H1 (cell line): ENCODE results near the gene PDIA5. TPM values are rescaled to one million over a fixed set of nuclear protein-coding genes. Genes with fewer than 3 reads are reported as not detected.

ENCODE experiments used
- CTCF ChIA-PET: fragments of 300-600 bp; sonication (Branson Sonifier 250); formaldehyde crosslinking; loops from one replicate; lab custom pipeline; 2021; ENCODE audit not compliant: partially characterized antibody; lab: Charles Lee
- POLR2A ChIA-PET: fragments of 300-600 bp; sonication (Branson Sonifier 250); formaldehyde crosslinking; loops from one replicate; lab custom pipeline; 2021; ENCODE audit warnings: inconsistent platforms; ENCODE audit not compliant: partially characterized antibody; lab: Charles Lee
- DNase-seq, 2 experiments: peaks; one replicate each; pipeline versions ENCODE4 v3.0.0 to v3.0.0-alpha.2; 2010 to 2022; ENCODE audit warnings: low spot score in 2 of 2, low read depth in 1 of 2, mixed read lengths in 1 of 2
- FAIRE-seq: peaks from 2 replicates; lab custom pipeline; 2011; peaks lifted over from hg19 to GRCh38; lab: Jason Lieb, UNC
- H2AFZ ChIP-seq: 2 replicates; pipeline ENCODE4 v1.8.1; 2012; ENCODE audit warnings: low read length, inconsistent platforms
- H2AK5ac ChIP-seq: 2 replicates; pipeline ENCODE4 v1.6.1; 2013; ENCODE audit warnings: low read depth, low read length
- H2BK120ac ChIP-seq: replicated peaks from 2 replicates; pipeline ENCODE3; 2013; ENCODE audit warnings: low read depth, low read length, inconsistent platforms
- H2BK12ac ChIP-seq: 2 replicates; pipeline ENCODE4 v1.6.1; 2013; ENCODE audit warnings: low read depth, low read length
- H2BK15ac ChIP-seq: 2 replicates; pipeline ENCODE4 v1.6.1; 2013; ENCODE audit warnings: low read length
- H2BK20ac ChIP-seq: 2 replicates; pipeline ENCODE4 v1.6.1; 2013; ENCODE audit warnings: low read length
- H2BK5ac ChIP-seq: 2 replicates; pipeline ENCODE4 v1.6.1; 2013; ENCODE audit warnings: low read depth, low read length
- H3K14ac ChIP-seq: 2 replicates; pipeline ENCODE4 v1.6.1; 2013; ENCODE audit warnings: inconsistent platforms; ENCODE audit not compliant: insufficient read length
- H3K18ac ChIP-seq: 2 replicates; pipeline ENCODE4 v1.6.1; 2013; ENCODE audit warnings: low read length; ENCODE audit errors: extremely low read depth
- H3K23ac ChIP-seq: 2 replicates; pipeline ENCODE4 v1.6.1; 2013; ENCODE audit warnings: inconsistent platforms; ENCODE audit not compliant: insufficient read length
- H3K23me2 ChIP-seq: 2 replicates; pipeline ENCODE4 v1.6.1; 2013; ENCODE audit warnings: low read depth, low read length
- H3K27ac ChIP-seq: 2 replicates; pipeline ENCODE4 v1.6.1; 2011; ENCODE audit warnings: low read depth, low read length, inconsistent platforms
- H3K27me3 ChIP-seq, 4 experiments: replicated peaks in 1 of 4; 1 replicate in 1 of 4; 2 replicates in 3 of 4; pipeline versions ENCODE4 v1.6.1 to v1.8.1; 2011 to 2013; ENCODE audit warnings: low read length in 3 of 4, mild to moderate bottlenecking in 3 of 4, inconsistent platforms in 2 of 4, mixed read lengths in 2 of 4, moderate library complexity in 1 of 4; ENCODE audit not compliant: control insufficient read depth in 3 of 4, insufficient read depth in 3 of 4; ENCODE audit errors: extremely low read depth in 1 of 4
- H3K36me3 ChIP-seq, 4 experiments: 2 replicates each; pipeline versions ENCODE4 v1.6.1 to v1.8.1; 2011 to 2013; ENCODE audit warnings: mild to moderate bottlenecking in 4 of 4, low read length in 3 of 4, moderate library complexity in 2 of 4, control low read depth in 1 of 4, inconsistent platforms in 1 of 4; ENCODE audit not compliant: insufficient read depth in 4 of 4, control insufficient read depth in 2 of 4
- H3K4ac ChIP-seq: replicated peaks from 2 replicates; pipeline ENCODE3; 2013; ENCODE audit warnings: low read length, low read depth, mixed read lengths, inconsistent platforms; ENCODE audit not compliant: insufficient read length
- H3K4me1 ChIP-seq, 4 experiments: replicated peaks in 1 of 4; 1 replicate in 1 of 4; 2 replicates in 3 of 4; pipeline versions ENCODE4 v1.6.1 to v1.8.1; 2011 to 2013; ENCODE audit warnings: low read length in 3 of 4, inconsistent platforms in 2 of 4, mixed read lengths in 1 of 4; ENCODE audit not compliant: insufficient read depth in 4 of 4, control insufficient read depth in 3 of 4
- H3K4me2 ChIP-seq, 2 experiments: 2 replicates each; pipeline versions ENCODE4 v1.6.1 to v1.8.1; 2011 to 2013; ENCODE audit warnings: low read depth in 2 of 2, low read length in 2 of 2, control low read depth in 1 of 2, inconsistent platforms in 1 of 2, mild to moderate bottlenecking in 1 of 2; ENCODE audit not compliant: insufficient read depth in 1 of 2
- H3K4me3 ChIP-seq, 4 experiments: fragments of 200-600, 300-600 bp in 1 of 4; sonication (generic), shearing (Covaris generic), sonication (Bioruptor Twin) in 1 of 4; 2 replicates each; pipeline versions ENCODE4 v1.5.1 to v1.8.1; 2011 to 2016; ENCODE audit warnings: low read length in 4 of 4, low read depth in 3 of 4, control low read depth in 2 of 4, inconsistent platforms in 2 of 4, mild to moderate bottlenecking in 2 of 4, mixed read lengths in 1 of 4, moderate library complexity in 1 of 4; ENCODE audit not compliant: insufficient read depth in 2 of 4; ENCODE audit errors: extremely low read depth in 1 of 4
- H3K56ac ChIP-seq: replicated peaks from 2 replicates; pipeline ENCODE3; 2013; ENCODE audit warnings: low read depth, mild to moderate bottlenecking, mixed read lengths, low read length, inconsistent platforms; ENCODE audit not compliant: insufficient read length
- H3K79me1 ChIP-seq: 2 replicates; pipeline ENCODE4 v1.6.1; 2013; ENCODE audit warnings: low read depth, low read length, control low read depth
- H3K79me2 ChIP-seq, 2 experiments: 2 replicates each; pipeline versions ENCODE4 v1.6.1 to v1.8.1; 2012 to 2013; ENCODE audit warnings: low read length in 2 of 2, mild to moderate bottlenecking in 2 of 2, inconsistent platforms in 1 of 2; ENCODE audit not compliant: insufficient read depth in 2 of 2, control insufficient read depth in 1 of 2
- H3K9ac ChIP-seq, 4 experiments: replicated peaks in 1 of 4; 1 replicate in 1 of 4; 2 replicates in 3 of 4; pipeline versions ENCODE4 v1.6.1 to v1.8.1; 2011 to 2013; ENCODE audit warnings: low read depth in 3 of 4, low read length in 3 of 4, control low read depth in 2 of 4, mild to moderate bottlenecking in 2 of 4, moderate library complexity in 2 of 4, inconsistent platforms in 1 of 4; ENCODE audit errors: extremely low read depth in 1 of 4
- H3K9me3 ChIP-seq, 2 experiments: 2 replicates each; pipeline versions ENCODE4 v1.6.1 to v1.8.1; 2012 to 2013; ENCODE audit warnings: mild to moderate bottlenecking in 2 of 2, moderate library complexity in 2 of 2, control low read depth in 1 of 2, inconsistent platforms in 1 of 2, low read depth in 1 of 2, low read length in 1 of 2, mixed read lengths in 1 of 2; ENCODE audit not compliant: insufficient read depth in 2 of 2
- H4K20me1 ChIP-seq, 2 experiments: replicated peaks in 1 of 2; 2 replicates each; pipeline versions ENCODE3 to v1.8.1; 2011 to 2013; ENCODE audit warnings: inconsistent platforms in 2 of 2, low read length in 2 of 2, mild to moderate bottlenecking in 1 of 2; ENCODE audit not compliant: insufficient read depth in 2 of 2, control insufficient read depth in 1 of 2
- H4K5ac ChIP-seq: 2 replicates; pipeline ENCODE4 v1.6.1; 2013; ENCODE audit warnings: low read length, low read depth, mixed read lengths, inconsistent platforms; ENCODE audit not compliant: insufficient read length
- H4K8ac ChIP-seq: 2 replicates; pipeline ENCODE4 v1.8.0; 2013; ENCODE audit warnings: mild to moderate bottlenecking, moderate library complexity, low read length, inconsistent platforms; ENCODE audit not compliant: insufficient read depth; ENCODE audit errors: extremely low read depth
- H4K91ac ChIP-seq: replicated peaks from 2 replicates; pipeline ENCODE3; 2013; ENCODE audit warnings: low read length, mixed read lengths, inconsistent platforms; ENCODE audit not compliant: insufficient read length
- CBX8 ChIP-seq: fragments of 300-800, 300-1000 bp; sonication (generic); IDR thresholded peaks from 2 replicates; pipeline ENCODE4 v1.7.1; 2016; ENCODE audit warnings: low read depth, low read length, borderline replicate concordance
- HDAC2 ChIP-seq, 2 experiments: fragments of 300-600 bp in 1 of 2; sonication (generic) in 1 of 2; IDR thresholded peaks; 2 replicates each; pipeline ENCODE4 v1.6.1; 2011 to 2012; ENCODE audit warnings: low read depth in 2 of 2, low read length in 2 of 2, mild to moderate bottlenecking in 2 of 2, moderate library complexity in 2 of 2, borderline replicate concordance in 1 of 2, inconsistent platforms in 1 of 2
- HDAC6 ChIP-seq: IDR thresholded peaks from one replicate; pipeline ENCODE4 v1.7.1; 2012; ENCODE audit warnings: low read depth, mild to moderate bottlenecking, inconsistent platforms, low read length, moderate library complexity
- JUN ChIP-seq: IDR thresholded peaks from 2 replicates; pipeline ENCODE4 v1.6.1; 2011; ENCODE audit warnings: low read depth, mild to moderate bottlenecking, improper control_type of control experiment, low read length
- JUND ChIP-seq: IDR thresholded peaks from 2 replicates; pipeline ENCODE4 v1.6.1; 2011; ENCODE audit warnings: mild to moderate bottlenecking, improper control_type of control experiment, low read length
- NRF1 ChIP-seq: IDR thresholded peaks from 2 replicates; pipeline ENCODE4 v1.6.1; 2011; ENCODE audit warnings: mild to moderate bottlenecking, low read depth, low read length, improper control_type of control experiment
- RAD21 ChIP-seq, 2 experiments: IDR thresholded peaks in 1 of 2; conservative IDR thresholded peaks in 1 of 2; 2 replicates each; pipeline ENCODE4 v1.6.1; 2011; ENCODE audit warnings: low read depth in 2 of 2, low read length in 2 of 2, improper control_type of control experiment in 1 of 2, inconsistent platforms in 1 of 2, mild to moderate bottlenecking in 1 of 2, moderate library complexity in 1 of 2
- RNF2 ChIP-seq: fragments of 200-900, 300-1000 bp; sonication (generic); IDR thresholded peaks from 2 replicates; pipeline ENCODE4 v1.7.1; 2016; ENCODE audit warnings: borderline replicate concordance, low read depth, mild to moderate bottlenecking, antibody characterized with exemption, low read length; ENCODE audit not compliant: poor library complexity, severe bottlenecking; ENCODE audit errors: missing control alignments
- SRF ChIP-seq: IDR thresholded peaks from 2 replicates; pipeline ENCODE4 v1.6.1; 2011; ENCODE audit warnings: mild to moderate bottlenecking, low read depth, low read length, moderate library complexity
- TCF12 ChIP-seq: IDR thresholded peaks from 2 replicates; pipeline ENCODE4 v1.6.1; 2011; ENCODE audit warnings: low read depth, mild to moderate bottlenecking, low read length
- WGBS, 2 experiments: shearing (Covaris generic) in 1 of 2; methylation state at CpG; one replicate each; pipeline versions ENCODE4 v1.1.6 to v1.1.7; 2013 to 2015; ENCODE audit warnings: low lambda C conversion rate in 2 of 2, mixed read lengths in 2 of 2, inconsistent platforms in 1 of 2, low coverage in 1 of 2, missing lambda C conversion rate in 1 of 2; ENCODE audit not compliant: insufficient replicate concordance in 2 of 2, insufficient coverage in 1 of 2, insufficient read length in 1 of 2; ENCODE audit errors: extremely low coverage in 1 of 2, missing lambda C conversion rate in 1 of 2; 5-methylcytosine and 5-hydroxymethylcytosine counted together
- polyA plus RNA-seq, 7 experiments: library from polyadenylated mRNA; depleted of rRNA in 3 of 7; stranded (reverse) in 5 of 7; unstranded in 2 of 7; fragments of >200 nt in 5 of 7; fragments of 200-250 nt in 2 of 7; gene quantifications; 1 replicate in 5 of 7; 2 replicates in 1 of 7; 4 replicates in 1 of 7; pipeline versions ENCODE4 v1.2.1 to v1.2.3, GENCODE V29; 2011 to 2013; ENCODE audit warnings: missing spikeins in 2 of 7, mixed read lengths in 2 of 7
- total RNA-seq: library from RNA; stranded (reverse); fragmentation: NEBNext Ultra II Directional; extraction: Animal tissue kit (Norgen Biotek cat#: 25700); gene quantifications from 2 replicates; pipeline ENCODE4 v1.2.1, GENCODE V29; 2021
- TF ChIP-seq, protein P1 (sequence below): IDR thresholded peaks from 2 replicates; pipeline ENCODE4 v1.6.1; 2012; ENCODE audit warnings: inconsistent platforms

PDIA5 gene
- total and polyA plus RNA-seq, 2 of the 8 experiments (the other 6 are each of a cell fraction or from before 2014, with no cell fraction given): 18.2 to 32.8 TPM

DNA sequence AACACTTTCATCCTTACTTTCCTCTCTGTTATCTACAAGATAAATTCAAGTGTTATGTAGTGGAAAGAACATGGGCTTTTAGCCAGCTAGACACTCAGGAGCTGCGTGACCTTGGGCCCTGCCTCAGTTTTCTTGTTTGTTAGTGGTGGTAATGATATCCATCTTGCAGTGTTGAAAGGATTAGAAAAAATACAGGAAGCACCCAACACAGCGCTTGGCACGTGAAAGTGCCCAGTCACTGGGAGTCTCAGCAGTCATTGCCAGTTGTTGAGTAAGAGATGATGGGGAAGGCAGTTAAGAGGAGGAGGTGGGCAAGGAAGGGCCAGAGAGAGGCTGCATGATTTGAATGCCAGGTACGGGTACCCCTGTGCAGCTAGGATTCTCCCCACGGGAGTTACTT lies 5.3 kb downstream of the PDIA5 start:
- H2BK120ac ChIP-seq: no peak overlapping the region
- no peak overlapping the region for H4K5ac ChIP-seq
- TF ChIP-seq SRF: no peak
- TF ChIP-seq RNF2: no peak
- TF ChIP-seq RAD21 (IDR thresholded peaks at IDR 0.05 in 1 of 2, conservative IDR thresholded peaks at IDR 0.05 in 1 of 2; ENCODE audit: low read depth in 2 of 2, low read length in 2 of 2): no peak
- TF ChIP-seq TCF12: no peak
- TF ChIP-seq HDAC2 (IDR thresholded peaks at IDR 0.05; ENCODE audit: borderline replicate concordance in 1 of 2, low read depth in 2 of 2, low read length in 2 of 2): no peak
- TF ChIP-seq NRF1: no peak
- no peak for TF ChIP-seq CBX8
- TF ChIP-seq, protein P1, sequence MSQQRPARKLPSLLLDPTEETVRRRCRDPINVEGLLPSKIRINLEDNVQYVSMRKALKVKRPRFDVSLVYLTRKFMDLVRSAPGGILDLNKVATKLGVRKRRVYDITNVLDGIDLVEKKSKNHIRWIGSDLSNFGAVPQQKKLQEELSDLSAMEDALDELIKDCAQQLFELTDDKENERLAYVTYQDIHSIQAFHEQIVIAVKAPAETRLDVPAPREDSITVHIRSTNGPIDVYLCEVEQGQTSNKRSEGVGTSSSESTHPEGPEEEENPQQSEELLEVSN: no peak
- TF ChIP-seq JUND: no peak
- no peak for TF ChIP-seq JUN
- TF ChIP-seq HDAC6: no peak
- H3K23me2 ChIP-seq: peaks cover 18% of the 10 kb centered on the region
- H3K23ac ChIP-seq: no peak overlapping the region
- H4K8ac ChIP-seq: no peak overlapping the region
- no peak overlapping the region for H2BK5ac ChIP-seq
- DNase-seq (no peak), FAIRE-seq (no peak)
- peaks cover 17 to 25% of the 10 kb centered on the region in 2 experiments for H4K20me1 ChIP-seq
- no peak overlapping the region for H2BK12ac ChIP-seq
- peaks cover 7 to 17% (median 13%) of the 10 kb centered on the region in 4 experiments for H3K4me1 ChIP-seq
- H2BK20ac ChIP-seq: no peak overlapping the region
- peaks cover 24% of the 10 kb centered on the region for H3K79me1 ChIP-seq
- ChIA-PET CTCF (interaction anchor here (1.1 to 2.8 kb wide), 9 partner anchors 10 to 130 kb away, joined by 4 to 17 read pairs (median 6); no protein-coding TSS in a partner anchor), POLR2A (interaction anchor here (1.6 kb wide), 1 partner anchor 14 kb away, joined by 4 read pairs; no protein-coding TSS in a partner anchor)
- H2BK15ac ChIP-seq: no peak overlapping the region
- no peak overlapping the region for H3K4me2 ChIP-seq
- H3K18ac ChIP-seq: no peak overlapping the region
- 93% methylated on average over 5 of the region's 5 CpGs; no CpG with 5 or more reads in 1 of the 2 experiments for WGBS, 2 experiments
- H3K9me3 ChIP-seq: no peaks in the 10 kb centered on the region
- no peak overlapping the region for H3K4ac ChIP-seq
- H4K91ac ChIP-seq: no peak overlapping the region
- no peak overlapping the region for H2AK5ac ChIP-seq
- H3K27ac ChIP-seq: no peak overlapping the region
- no peak overlapping the region for H3K14ac ChIP-seq
- H3K36me3 ChIP-seq: no peaks in the 10 kb centered on the region
- H3K9ac ChIP-seq: no peak overlapping the region
- H3K4me3 ChIP-seq: no peak overlapping the region
- peaks cover 0 to 2% (median 0%) of the 10 kb centered on the region in 4 experiments; a peak in 1 of 7 replicates for H3K27me3 ChIP-seq
- no peak overlapping the region for H2AFZ ChIP-seq
- no peak overlapping the region for H3K56ac ChIP-seq
- peaks cover 19 to 92% of the 10 kb centered on the region in 2 experiments for H3K79me2 ChIP-seq
